DOHH2 (cell line): ENCODE measurements around the gene NDFIP1.

Experiments
- H3F3A ChIP-seq: fragments of 200-600 bp; sonication (generic), shearing (Covaris generic); 2 replicates; pipeline ENCODE4 v1.6.0; 2016; ENCODE audit warnings: antibody characterized with exemption, mild to moderate bottlenecking; ENCODE audit not compliant: control insufficient read depth, insufficient read depth
- H3K27ac ChIP-seq: fragments of 200-600 bp; sonication (generic); 2 replicates; pipeline ENCODE4 v1.5.1; 2014; ENCODE audit warnings: low read depth, mild to moderate bottlenecking, low read length, moderate library complexity
- H3K27me3 ChIP-seq: fragments of 200-600 bp; sonication (generic); 2 replicates; pipeline ENCODE4 v1.6.1; 2014; ENCODE audit warnings: mild to moderate bottlenecking, low read length, mixed read lengths; ENCODE audit not compliant: control insufficient read depth
- H3K36me3 ChIP-seq: fragments of 200-600 bp; sonication (generic); 2 replicates; pipeline ENCODE4 v1.6.1; 2014; ENCODE audit warnings: mild to moderate bottlenecking, low read length, moderate library complexity, mixed read lengths; ENCODE audit not compliant: control insufficient read depth
- H3K4me1 ChIP-seq: fragments of 200-600 bp; sonication (generic); 2 replicates; pipeline ENCODE4 v1.6.1; 2014; ENCODE audit warnings: mild to moderate bottlenecking, low read length, mixed read lengths; ENCODE audit not compliant: control insufficient read depth
- H3K4me2 ChIP-seq: fragments of 200-600 bp; sonication (generic); 2 replicates; pipeline ENCODE4 v1.6.0; 2014; ENCODE audit warnings: mild to moderate bottlenecking, low read length, moderate library complexity
- H3K4me3 ChIP-seq: fragments of 200-600 bp; sonication (generic); 2 replicates; pipeline ENCODE4 v1.5.1; 2014; ENCODE audit warnings: mild to moderate bottlenecking, low read length, mixed read lengths
- H3K79me2 ChIP-seq: fragments of 200-600 bp; sonication (generic); 2 replicates; pipeline ENCODE4 v1.6.1; 2014; ENCODE audit warnings: mild to moderate bottlenecking, low read length, mixed read lengths; ENCODE audit not compliant: control insufficient read depth
- H3K9me2 ChIP-seq: fragments of 200-600 bp; sonication (generic); replicated peaks from 2 replicates; pipeline ENCODE4 v1.6.1; 2014; ENCODE audit warnings: mild to moderate bottlenecking, low read length, mixed read lengths; ENCODE audit not compliant: control insufficient read depth
- H3K9me3 ChIP-seq: fragments of 200-600 bp; sonication (generic); 2 replicates; pipeline ENCODE4 v1.6.1; 2014; ENCODE audit warnings: antibody characterized with exemption, low read length, mixed read lengths; ENCODE audit not compliant: control insufficient read depth, insufficient read depth
- H4K20me1 ChIP-seq: fragments of 200-600 bp; sonication (generic); 2 replicates; pipeline ENCODE4 v1.6.0; 2014; ENCODE audit warnings: low read depth, mild to moderate bottlenecking, antibody characterized with exemption, low read length, moderate library complexity; ENCODE audit not compliant: control insufficient read depth, insufficient read depth
- EZH2phosphoT487 ChIP-seq: fragments of 200-600 bp; sonication (generic); IDR thresholded peaks from 2 replicates; pipeline ENCODE4 v1.6.1; 2017; ENCODE audit warnings: borderline replicate concordance, mild to moderate bottlenecking, antibody characterized with exemption, low read length, moderate library complexity, mixed read lengths
- TF ChIP-seq, protein P1 (sequence below): fragments of 200-600 bp; sonication (generic); IDR thresholded peaks from one replicate; pipeline ENCODE4 v1.5.1; 2014; ENCODE audit warnings: antibody characterized with exemption, mild to moderate bottlenecking, low read depth, low read length; ENCODE audit not compliant: poor library complexity, severe bottlenecking

The NDFIP1 gene

GRCh38 chr5:142070734-142071133 lies 37.8 kb upstream of the NDFIP1 start:
- Histone ChIP-seq H3K4me3 (no peak overlapping the region), H3F3A (no peaks in the 10 kb centered on the region), H3K36me3 (no peaks in the 10 kb centered on the region), H3K4me1 (no peaks in the 10 kb centered on the region), H4K20me1 (no peaks in the 10 kb centered on the region), H3K27ac (no peak overlapping the region), H3K79me2 (no peaks in the 10 kb centered on the region), H3K27me3 (peaks cover 22% of the 10 kb centered on the region), H3K9me2 (no peaks in the 10 kb centered on the region), H3K9me3 (no peaks in the 10 kb centered on the region), H3K4me2 (no peak overlapping the region)
- TF ChIP-seq, protein P1, sequence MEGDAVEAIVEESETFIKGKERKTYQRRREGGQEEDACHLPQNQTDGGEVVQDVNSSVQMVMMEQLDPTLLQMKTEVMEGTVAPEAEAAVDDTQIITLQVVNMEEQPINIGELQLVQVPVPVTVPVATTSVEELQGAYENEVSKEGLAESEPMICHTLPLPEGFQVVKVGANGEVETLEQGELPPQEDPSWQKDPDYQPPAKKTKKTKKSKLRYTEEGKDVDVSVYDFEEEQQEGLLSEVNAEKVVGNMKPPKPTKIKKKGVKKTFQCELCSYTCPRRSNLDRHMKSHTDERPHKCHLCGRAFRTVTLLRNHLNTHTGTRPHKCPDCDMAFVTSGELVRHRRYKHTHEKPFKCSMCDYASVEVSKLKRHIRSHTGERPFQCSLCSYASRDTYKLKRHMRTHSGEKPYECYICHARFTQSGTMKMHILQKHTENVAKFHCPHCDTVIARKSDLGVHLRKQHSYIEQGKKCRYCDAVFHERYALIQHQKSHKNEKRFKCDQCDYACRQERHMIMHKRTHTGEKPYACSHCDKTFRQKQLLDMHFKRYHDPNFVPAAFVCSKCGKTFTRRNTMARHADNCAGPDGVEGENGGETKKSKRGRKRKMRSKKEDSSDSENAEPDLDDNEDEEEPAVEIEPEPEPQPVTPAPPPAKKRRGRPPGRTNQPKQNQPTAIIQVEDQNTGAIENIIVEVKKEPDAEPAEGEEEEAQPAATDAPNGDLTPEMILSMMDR: no peak
- TF ChIP-seq EZH2phosphoT487: no peak

GRCh38 chr5:142072488-142072887 lies 36.1 kb upstream of the NDFIP1 start:
- peaks cover 14% of the 10 kb centered on the region for H3K27me3 ChIP-seq
- H3K36me3 ChIP-seq: no peaks in the 10 kb centered on the region
- no peaks in the 10 kb centered on the region for H3F3A ChIP-seq
- H3K27ac ChIP-seq: no peak overlapping the region
- no peak overlapping the region for H3K4me2 ChIP-seq
- H4K20me1 ChIP-seq: no peaks in the 10 kb centered on the region
- no peak overlapping the region for H3K4me3 ChIP-seq
- H3K4me1 ChIP-seq: no peaks in the 10 kb centered on the region
- no peaks in the 10 kb centered on the region for H3K79me2 ChIP-seq
- TF ChIP-seq EZH2phosphoT487: no peak
- TF ChIP-seq, protein P1: no peak
- H3K9me3 ChIP-seq: no peaks in the 10 kb centered on the region
- no peaks in the 10 kb centered on the region for H3K9me2 ChIP-seq

GRCh38 chr5:142073362-142073988 lies 35.1 kb upstream of the NDFIP1 start:
- no peaks in the 10 kb centered on the region for H3K4me1 ChIP-seq
- no peaks in the 10 kb centered on the region for H3K36me3 ChIP-seq
- no peaks in the 10 kb centered on the region for H3K9me2 ChIP-seq
- H3K79me2 ChIP-seq: no peaks in the 10 kb centered on the region
- H3K27me3 ChIP-seq: peaks cover 14% of the 10 kb centered on the region
- no peak overlapping the region for H3K4me2 ChIP-seq
- H3K4me3 ChIP-seq: no peak overlapping the region
- TF ChIP-seq EZH2phosphoT487: no peak
- TF ChIP-seq, protein P1: no peak
- no peaks in the 10 kb centered on the region for H4K20me1 ChIP-seq
- no peak overlapping the region for H3K27ac ChIP-seq
- no peaks in the 10 kb centered on the region for H3F3A ChIP-seq
- no peaks in the 10 kb centered on the region for H3K9me3 ChIP-seq
